NCI-H2107 (cell line): ENCODE results near the gene ZYX.
"Not testable (repeated sequence)": the region's sequence is repeated elsewhere in the genome, so short reads cannot be mapped to it uniquely, and the experiment has no call there.

Experiments used
- DNase-seq: peaks from one replicate; lab custom pipeline; 2025; lab: John Stamatoyannopoulos, UW

ZYX gene

DNA sequence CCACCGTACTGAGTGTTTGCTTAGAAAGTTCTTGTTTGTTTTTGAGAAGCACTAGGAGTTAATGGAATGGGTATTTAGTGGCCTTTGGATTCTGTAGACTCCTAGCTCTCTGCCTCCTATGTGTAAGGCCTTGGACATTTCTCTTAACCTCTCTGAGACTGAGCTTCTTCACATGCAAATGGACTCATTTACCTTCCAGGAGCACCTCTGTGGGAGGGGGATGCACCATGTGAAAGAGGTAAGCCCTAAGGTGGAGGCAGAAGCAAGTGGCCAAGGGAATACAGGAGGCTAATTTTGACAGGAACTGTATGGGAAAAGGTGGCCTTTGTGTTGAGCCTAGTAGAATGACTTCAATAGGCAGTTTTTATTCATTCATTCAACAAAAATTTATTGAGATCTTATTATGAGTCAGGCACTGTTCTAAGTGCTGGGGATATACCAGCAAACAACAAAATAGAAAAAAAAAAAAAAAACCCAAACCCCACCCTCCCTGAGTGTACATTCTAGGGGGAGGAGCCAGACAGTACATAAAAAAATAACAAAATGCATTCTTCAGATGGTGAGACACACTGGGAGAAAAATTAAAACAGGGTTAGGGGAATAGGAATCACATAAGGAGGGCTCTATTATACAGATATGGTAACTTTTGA is 36.7 kb downstream of the ZYX start:
- DNase-seq, result no peak

DNA sequence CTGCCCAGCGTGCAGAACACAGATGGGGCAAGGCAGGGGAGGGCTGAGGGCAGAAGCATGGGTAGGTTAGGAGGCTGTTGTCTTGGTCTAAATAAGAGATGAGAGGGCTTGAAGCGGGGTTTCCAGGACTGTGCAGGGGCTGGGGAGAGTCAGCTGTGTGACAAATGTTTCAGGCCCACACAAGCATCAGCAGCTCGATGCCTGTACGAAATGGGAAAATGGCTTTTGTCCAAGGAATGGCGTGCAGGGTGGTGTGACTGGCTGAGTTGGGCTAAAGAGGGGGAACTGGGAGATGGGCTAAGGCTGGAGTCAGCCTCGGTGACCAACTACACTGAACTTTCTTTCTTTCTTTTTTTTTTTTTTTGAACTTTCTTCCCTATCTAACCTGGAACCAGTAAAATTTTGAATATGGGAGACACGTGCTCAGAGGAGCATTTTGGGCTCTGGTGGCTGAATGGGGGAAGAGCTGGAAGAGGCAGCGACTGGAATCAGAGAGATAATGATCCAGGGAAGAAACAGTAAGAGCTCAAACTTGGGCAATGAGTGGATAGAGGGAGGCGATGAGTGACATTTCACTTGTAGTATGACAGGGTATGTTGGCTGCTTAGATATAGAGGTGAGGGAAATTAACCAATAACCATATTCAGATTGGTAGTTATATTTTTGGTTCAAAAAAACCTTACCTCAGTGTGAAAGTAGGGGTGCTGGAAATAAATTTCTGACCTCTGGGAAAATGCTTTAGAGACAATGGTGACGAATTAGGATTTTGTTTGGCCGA is 37.7 kb downstream of the ZYX start:
- DNase-seq, result no peak

DNA sequence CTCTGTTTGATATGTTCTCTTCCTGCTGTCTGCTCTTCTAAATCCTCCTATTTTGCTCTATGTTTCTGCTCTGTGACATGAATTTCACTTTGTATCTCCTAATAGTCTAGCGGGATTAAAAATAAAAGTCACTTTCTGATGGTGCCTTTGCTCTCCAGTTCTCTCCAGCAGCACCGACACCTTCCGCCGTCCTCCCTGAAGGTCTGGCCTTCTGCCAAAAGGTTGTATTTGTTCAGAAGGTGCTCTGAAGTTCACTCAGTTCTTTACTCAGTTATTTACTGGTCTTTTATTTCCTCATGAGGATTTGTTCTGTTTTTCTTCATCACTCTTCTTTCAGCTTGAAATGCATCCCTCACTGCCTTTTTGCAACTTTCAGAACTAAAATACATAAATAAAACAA is 38.7 kb downstream of the ZYX start:
- no peak for DNase-seq

DNA sequence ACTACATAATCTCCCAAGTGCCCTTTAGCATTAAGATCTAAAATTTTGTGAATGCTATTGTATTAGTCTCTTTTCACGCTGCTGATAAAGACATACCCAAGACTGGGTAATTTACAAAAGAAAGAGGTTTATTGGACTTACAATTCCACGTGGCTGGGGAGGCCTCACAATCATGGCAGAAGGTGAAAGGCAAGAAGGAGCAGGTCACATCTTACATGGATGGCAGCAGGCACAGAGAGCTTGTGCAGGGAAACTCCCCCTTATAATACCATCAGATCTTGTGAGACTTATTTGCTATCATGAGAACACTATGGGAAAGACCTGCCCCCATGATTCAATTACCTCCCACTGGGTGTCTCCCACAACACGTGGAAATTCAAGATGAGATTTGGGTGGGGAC is 39.5 kb downstream of the ZYX start:
- not testable (repeated sequence) for DNase-seq

DNA sequence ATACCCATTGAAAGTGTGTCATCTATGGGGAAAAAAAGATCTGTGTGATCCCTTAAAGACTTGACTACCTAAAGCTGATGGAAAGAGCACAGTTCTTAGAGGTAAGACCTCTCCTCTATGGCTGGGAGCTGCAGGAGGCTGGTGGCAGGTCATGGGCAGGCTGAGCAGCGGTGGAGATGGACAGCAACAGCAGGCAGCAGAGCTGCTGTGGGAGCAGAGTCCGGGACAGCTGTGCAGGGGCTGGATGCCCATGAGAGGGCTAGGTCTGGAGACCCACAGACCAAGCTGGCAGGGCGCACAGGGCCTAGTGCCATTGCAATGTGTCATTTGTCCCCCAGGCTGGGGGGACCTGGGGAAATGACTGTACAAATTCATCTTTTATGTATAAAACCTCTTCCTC is 40.9 kb downstream of the ZYX start:
- no peak for DNase-seq

DNA sequence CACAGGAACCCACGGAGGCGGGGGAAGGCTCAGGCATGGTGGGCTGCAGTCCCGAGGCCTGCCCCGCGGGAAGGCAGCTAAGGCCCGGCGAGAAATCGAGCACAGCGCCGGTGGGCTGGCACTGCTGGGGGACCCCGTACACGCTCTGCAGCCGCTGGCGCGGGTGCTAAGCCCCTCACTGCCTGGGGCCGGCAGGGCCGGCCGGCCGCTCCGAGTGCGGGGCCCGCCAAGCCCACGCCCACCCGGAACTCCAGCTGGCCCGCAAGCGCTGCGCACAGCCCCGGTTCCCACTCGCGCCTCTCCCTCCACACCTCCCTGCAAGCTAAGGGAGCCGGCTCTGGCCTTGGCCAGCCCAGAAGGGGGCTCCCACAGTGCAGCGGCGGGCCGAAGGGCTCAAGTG is 43.3 kb downstream of the ZYX start:
- DNase-seq, result not testable (repeated sequence)

DNA sequence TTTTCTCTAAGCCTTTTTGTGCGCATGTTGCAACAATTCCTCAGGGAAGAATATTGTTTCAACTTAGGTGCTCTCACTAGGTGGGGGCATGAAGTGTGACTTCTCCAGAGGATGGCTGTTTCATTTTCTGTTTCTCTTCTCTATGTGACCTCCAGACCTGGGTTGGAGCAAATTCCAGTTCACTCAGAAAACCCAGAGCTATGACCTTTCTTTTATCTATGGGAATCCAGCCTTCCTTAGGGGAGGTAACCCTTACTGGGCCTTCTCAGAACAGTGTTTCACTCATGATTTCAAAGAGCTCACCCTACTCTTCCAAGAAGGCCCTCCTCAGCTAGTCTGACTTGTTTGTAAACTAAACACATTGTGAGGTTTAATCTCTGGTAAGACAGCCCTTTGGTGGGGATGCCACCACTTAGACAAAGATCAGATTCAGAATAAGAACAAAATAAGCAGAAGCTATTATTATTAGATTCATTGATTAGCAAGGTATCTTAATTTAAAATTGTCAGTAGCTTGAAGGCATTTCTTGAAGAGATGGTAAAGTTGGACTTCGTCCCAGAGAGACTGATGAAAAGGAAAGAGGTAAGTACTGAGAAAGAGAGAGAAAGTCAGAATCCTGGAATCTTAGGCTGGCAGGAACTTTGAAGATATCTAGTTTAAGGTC is 45.5 kb downstream of the ZYX start:
- DNase-seq, result no peak

DNA sequence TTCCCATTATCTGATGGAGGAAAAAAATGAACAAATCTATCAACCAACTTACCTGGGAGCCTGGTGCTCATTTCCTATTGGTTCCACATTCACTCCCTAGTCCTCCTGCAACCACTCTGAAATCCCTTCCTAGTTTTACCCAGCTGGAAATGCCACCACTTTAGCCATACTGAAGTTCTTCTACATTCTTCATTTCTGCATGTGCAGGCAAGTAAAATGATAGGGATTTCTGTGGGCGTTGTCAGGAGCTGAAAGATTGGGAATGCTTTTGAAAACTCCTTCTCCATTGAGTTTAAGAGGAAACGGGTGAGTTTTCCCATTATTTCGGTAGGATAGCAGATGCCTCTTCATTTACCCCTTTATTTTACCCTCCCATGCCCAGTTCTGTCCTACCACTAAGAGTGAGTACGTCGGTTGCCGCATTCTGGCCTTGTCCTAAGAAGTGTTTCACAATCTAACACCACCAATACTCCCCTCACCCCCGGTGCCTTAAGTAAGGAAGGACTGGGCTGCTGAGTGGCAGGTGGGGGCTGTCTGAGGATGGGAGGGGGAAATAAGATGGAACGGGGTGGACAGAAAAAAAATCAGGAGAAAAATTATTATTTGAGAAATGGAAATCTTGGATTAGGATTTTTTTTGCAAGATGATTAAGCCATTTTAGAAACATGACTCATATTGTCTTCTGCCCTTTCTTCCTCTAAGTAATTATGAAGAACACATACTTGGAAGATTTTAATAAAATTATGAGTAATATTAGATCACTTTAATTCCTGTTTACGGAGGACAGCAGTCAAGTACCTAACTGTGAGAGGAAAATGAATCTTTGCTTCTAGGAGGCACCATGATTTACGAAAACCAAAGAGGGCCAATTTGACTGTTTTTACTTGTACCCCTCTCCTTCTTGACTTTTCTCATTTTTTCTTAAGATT is 48.9 kb downstream of the ZYX start:
- no peak for DNase-seq

DNA sequence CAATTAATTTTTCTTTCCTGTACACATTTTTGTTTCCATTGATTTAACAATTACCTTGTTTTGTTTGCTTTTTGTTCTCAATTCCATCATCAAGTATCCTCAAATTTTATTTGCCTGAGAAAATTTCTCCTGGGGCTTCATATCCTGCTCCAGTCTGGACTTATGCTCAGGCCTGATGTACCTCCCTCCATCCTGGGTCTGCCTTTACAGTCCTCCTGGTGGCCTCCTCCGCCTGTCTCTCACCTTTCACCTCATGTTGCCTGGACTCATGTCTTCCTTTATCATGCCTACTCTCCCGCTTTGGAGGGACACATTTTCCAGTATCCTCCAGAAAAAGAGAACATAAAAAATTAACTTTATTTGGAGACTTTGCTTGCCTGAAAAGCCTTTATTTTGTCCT is 50.0 kb downstream of the ZYX start:
- DNase-seq, result no peak

DNA sequence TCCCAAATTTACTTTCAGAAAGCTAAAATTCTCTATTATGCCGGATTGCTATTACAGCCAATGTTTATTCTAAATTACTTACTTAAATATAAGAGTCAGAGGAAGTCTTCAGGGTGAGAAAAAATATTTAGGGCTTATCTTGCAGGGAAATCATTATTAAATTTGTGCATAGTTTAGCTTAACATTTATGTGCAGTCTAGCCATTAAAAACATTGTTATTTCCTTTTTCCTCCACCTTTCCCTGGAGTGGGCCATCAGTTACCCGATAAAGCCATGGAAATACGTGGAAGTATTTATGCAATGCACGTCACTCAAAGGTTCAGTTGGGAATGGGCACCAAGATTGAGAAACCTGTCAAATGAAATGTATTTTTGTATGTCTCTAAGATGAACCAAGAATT is 52.6 kb downstream of the ZYX start:
- no peak for DNase-seq

DNA sequence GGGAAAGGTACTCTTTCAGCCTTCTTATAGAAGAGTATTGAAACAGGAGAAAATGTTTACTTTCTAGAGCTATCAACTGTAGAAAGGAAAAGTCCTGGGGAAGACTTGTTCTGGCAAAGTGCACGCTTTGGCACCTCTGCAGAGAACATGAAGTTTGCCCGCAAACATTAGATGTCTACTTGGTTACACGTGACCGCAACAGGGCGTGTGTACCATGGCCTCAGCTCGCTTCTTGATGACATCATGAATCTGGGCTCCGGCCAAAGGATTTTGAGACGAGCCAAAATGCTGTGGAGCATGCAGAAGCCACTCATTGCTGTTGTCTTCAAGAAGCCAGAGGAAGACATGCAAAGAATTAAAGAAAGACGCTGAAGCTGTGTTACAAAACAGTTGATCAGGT is 53.5 kb downstream of the ZYX start:
- no peak for DNase-seq

DNA sequence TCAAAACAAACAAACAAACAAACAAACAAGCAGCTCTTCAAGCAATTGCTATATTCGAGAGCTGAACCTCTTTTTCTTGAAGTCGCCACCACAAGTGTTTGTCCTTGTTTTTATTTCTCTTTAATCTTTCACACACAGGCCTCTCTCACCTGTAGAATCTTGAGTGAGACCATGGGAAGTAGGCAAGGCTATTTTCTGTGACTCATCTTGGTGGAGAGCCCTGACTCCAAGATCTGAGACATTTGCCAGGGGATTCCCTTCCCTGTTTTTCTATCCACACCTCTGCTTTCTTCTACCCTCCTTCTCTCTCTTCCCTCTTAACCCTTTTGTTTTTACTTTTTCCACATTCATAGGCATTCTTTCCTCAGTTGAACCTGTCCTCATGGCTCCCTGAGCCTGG is 54.1 kb downstream of the ZYX start:
- DNase-seq, result no peak

DNA sequence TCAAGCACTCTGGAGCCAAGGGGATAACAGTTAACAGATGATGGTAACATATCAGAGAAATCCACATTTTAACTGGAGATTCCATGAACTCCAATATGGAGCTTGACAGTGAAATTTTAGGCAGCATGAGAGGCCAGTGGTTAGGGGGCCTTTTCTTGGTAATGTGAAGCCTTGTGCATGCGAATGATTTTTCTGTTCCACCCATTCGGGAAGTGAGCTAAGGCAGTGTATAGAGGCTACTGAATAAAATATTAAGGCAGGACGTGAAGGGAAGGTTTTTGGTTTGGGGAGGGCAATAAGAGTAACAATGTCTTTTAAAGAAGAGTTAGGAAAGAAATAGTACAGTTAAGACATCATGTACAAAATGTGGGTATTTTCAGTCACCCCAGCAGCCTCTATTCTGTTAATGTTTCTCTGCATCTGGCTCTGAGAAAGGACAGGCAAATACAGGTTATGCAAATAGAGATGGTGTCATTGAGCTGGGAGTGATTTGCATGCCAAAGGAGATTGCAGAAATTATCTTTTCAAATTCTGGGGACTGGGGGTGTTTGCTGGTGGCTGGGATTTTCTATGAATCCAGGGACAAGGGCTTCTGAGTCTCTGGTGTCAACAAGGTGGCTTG is 55.3 kb downstream of the ZYX start:
- DNase-seq, result no peak

DNA sequence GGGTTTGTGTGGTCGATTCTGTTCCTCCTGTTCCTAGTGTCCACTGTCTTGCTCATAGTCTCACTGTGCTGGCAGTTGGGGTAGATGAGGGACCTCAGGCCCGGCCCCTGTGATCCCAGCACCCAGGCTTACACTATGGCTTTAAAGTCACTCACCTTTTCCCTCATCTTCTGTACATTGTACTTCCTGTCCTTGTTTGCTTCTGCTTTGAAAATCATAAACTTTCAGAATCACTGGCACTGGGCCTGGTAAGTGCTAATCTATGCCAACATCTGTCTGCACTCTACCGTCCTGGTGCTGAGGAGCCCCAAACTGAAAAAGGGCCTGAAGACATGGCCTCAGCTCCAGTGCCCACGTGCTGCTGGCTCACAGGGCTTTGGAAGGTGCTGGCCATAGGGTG is 56.4 kb downstream of the ZYX start:
- DNase-seq, result no peak

DNA sequence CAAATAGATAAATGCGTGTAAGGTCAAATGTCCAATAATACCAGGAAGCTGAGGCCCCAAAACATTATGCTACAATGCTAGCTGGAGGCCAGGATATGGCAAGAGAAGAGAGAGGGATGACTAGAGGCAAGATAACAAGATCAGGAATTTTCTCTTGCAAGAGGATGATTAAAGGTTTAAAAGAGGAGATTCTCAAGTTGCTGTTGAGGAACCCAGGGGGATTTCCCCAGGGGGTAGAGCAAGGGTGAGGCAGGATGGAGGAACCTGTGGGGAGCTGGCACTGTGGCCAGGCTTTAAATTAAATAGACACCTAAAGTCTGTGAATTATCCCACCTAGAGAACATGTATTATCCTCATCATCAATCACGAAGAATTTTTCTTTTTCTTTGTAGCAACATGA is 58.7 kb downstream of the ZYX start:
- no peak for DNase-seq
